Fibroblast of peridontal ligament (primary cell): ENCODE measurements around the gene RPUSD3.

Experiments used
- DNase-seq: peaks from one replicate; pipeline ENCODE4 v3.0.0-alpha.2; 2010; ENCODE audit errors: extremely low read depth

Gene RPUSD3

DNA sequence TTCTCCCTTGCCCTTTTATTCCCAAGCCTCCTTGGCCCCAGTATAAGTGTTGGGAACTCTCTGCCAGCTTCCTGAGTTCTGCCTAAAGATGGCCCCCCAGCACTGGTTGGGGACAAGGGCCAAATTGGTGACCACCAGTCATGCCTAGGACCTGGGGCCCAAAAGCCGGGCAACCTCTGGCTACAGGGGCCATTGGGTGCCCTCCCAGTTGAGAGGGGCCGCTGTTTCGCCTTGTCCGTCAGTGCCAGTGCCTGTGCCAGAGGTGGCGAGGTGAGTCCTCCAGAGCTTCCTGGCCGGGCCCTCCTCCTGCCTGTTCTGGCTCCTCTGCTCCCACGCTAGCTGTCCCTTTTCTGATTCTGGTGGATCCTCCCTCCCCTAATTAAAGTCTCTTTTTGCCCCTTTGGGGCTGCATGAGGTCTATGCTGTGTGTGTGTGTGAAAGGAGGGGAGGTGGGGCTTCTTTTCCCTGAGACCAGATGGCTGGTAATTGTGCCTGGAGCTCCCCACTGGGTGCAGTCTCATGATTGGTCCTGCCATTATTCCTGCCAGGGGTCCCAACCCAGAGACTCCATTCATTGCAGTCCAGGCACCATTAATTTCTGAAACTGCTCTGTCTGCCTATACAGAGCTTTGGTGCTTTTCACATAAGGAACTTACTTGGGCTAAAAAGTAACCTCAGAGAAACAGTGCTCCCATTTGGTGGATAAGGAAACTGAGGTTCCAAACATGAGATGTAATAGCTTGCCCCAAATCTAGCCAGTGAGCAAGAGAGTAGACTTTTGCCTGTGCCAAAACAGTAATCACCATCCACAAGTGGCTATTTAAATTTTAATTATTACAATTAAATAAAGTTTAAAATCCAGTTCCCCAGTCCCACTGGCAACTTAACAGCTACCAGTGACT lies 36.9 kb downstream of the RPUSD3 start:
- DNase-seq: no peak

DNA sequence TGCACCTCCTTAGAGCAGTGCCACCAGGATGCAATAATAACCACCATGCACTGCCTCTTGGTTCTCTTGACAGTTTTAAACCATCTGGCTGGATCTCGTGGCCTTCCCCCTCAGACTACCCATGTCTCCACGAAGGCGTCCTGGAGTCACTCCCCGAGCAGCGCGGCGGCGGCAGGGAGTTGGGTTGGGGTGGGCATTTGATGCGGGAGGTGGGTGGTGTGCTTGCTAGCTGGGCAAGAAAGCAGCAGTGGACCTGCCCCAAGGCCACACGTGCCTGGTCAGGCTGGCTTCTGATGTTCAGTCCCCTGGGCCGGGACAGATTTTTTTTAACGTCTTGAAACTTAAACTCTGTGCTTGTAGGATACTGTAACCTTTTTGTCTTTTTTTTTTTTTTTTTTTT lies 37.7 kb downstream of the RPUSD3 start:
- no peak for DNase-seq

DNA sequence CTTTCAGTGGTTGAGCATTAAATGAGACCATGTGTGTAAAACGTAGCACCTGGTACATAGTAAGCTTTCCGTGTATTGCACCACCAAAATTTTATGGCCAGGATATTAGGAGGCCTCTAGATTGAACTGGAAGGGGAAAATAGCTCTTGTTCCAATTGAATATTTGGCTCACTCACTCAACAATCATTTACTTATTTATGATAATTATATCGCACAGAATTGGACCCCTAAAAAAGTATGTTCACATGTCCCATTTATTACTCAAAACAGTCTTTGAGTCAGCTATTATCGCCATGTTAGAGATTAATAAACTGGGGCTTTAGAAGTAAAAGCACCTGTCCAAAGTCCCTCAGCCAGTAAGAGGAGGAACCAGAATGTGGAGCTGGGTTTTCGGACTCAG lies 38.8 kb downstream of the RPUSD3 start:
- DNase-seq: no peak

- no peak for DNase-seq
These were observed 40.3 kb downstream of the RPUSD3 start for GRCh38 chr3:9803494-9803893.

GRCh38 chr3:9800529-9800928 lies 43.3 kb downstream of the RPUSD3 start:
- DNase-seq: no peak

DNA sequence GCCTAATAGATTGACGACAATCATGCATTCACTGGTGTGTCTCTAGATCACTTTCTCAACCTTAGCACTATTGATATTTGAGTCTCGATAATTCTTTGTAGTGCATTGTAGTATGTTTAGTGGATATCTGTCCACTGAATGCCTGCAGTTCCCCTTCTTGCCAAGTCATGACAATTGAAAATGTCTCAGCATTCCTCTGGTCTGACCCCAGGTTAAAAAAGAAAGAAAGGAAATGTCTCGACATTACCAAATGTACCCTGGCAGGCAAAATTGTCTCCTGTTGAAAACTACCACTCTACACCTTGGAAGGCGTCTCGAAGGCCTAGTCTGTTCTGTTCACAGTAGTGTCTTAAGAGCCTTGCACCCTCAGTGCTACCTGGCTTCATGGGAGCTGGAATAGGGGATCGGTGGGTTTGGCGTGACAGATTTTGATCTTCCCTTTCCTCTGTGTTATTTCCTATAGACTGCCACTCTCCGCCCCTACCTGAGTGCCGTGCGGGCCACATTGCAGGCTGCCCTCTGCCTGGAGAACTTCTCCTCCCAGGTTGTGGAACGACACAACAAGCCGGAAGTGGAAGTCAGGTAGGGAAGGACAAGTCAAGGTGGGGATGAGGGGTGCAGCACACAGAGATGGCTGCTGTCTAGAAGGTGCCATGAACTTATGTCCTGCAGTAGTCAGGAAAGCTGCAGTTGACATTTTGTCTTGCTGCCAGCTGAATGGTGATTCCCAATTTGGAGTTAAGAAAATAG lies 46.4 kb downstream of the RPUSD3 start:
- no peak for DNase-seq

- no peak for DNase-seq
These were observed 48.6 kb downstream of the RPUSD3 start for GRCh38 chr3:9795207-9795606.

DNA sequence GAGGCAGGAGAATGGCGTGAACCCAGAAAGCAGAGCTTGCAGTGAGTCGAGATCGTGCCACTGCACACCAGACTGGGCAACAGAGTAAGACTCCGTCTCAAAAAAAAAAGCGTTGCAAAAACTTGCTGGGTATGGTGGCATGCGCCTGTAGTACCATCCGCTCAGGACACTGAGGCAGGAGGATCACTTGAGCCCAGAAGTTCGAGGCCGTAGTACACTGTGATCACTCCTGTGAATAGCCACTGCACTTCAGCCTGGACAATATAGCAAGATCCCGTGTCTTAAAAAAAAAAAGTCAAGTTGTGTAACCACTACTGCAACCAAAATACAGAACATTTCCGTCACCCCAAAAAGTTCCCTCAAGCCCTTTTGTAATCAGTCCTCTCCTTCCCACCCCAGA lies 49.4 kb downstream of the RPUSD3 start:
- DNase-seq: no peak

DNA sequence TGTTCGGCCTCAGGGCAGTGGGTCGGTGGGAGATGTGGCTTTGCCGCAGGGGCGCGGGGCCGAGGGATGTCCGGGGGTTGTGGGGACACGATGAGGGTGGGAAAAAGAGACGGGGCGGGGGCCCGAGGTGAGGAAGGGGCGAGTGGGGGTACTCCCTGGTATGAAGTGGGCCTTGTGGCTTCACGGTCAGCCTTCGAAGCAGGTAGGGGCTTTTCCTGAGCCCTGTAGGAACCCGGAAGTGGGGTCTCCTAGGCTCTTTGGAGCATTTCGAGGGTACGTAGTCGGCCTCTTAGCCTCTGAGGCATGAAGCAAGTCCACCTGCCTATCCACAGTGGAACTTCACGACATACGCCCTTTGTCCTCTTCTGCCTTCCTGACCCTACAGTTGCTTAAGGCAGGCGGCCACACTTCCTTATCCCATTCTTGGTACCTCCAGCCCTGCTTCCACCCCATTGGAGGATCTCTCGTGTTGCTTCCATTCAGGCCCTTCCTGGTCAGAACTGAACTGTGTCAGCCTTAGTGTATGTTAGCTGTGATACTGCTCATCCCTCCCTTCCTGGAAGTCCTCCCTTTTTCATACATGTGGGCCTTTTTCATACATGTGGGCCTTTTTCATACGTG lies 50.5 kb downstream of the RPUSD3 start:
- peak; percentile 54 for DNase-seq

DNA sequence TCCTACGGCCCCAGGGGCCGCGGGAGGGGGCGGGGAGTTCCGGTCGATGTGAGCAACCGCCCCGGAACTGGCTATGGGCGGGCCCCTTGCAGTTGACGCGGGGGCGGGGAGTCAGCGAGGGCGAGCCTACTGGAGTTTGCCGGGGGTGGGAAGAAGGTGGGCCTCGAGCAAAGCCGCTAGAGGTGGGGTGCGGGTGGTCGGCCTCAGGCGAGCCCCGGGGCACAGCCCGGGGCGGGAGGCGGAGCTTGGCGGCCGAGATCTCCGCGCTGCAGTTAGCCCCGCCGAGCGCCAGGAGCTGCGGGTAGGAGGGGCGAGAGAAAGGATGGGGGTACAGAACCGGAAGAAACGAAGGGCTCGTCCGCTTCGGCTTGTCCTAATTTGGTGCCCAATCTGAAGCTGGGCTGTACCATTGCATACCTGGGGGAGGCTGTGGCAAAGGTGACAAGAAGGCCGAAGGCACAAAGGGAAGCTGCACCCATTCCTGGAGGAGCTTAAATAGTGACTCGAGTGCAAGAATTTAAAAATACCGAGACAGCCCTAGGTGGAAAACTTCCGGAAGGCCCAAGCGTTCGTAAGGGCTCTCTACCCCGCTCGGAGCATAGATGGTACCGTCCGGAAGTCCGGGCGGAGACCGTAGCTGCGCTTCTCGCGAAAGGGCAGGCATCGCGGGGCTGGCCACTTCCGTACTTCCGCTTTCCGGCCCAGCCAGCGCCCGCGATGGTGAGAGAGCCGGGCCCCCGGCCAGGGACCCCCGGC lies 51.2 kb downstream of the RPUSD3 start, which contains the start of the genes ARPC4 and TADA3:
Gene ARPC4 (plus strand): TSS at position 678 of the 756 bp plus-strand sequence. CDS start 40 bp downstream, at position 718.
Gene TADA3 (minus strand): TSS at position 69 of the 756 bp plus-strand sequence. CDS start 1,007 bp downstream, outside the sequence.
- peak; percentile 98 for DNase-seq

GRCh38 chr3:9791790-9792404 lies 51.9 kb downstream of the RPUSD3 start:
- no peak for DNase-seq

- no peak for DNase-seq
These were observed 52.7 kb downstream of the RPUSD3 start for GRCh38 chr3:9791127-9791526.
